ENCODE data around the gene KRTAP27-1. TPM values are rescaled to one million over a fixed set of nuclear protein-coding genes. Genes with fewer than 3 reads are reported as not detected.

KRTAP27-1 gene
- total and polyA plus RNA-seq, 12 donors: not detected

- ATAC-seq (no peak), DNase-seq (no peak)
- intact Hi-C loops (cut with DNase I): loop anchor here in 1 of 10 donors (5.0 kb wide), 1 partner anchor 751 kb away; no protein-coding TSS in a partner anchor
- no peaks in the 10 kb centered on the region for H3K36me3 ChIP-seq
- 52 to 58% methylated on average over 2 of the region's 2 CpGs for WGBS, 2 donors
- no peak overlapping the region for H3K4me3 ChIP-seq
- no peak for TF ChIP-seq CTCF (IDR thresholded peaks at IDR 0.05)
- H3K27me3 ChIP-seq: no peaks in the 10 kb centered on the region
- no peaks in the 10 kb centered on the region for H3K4me1 ChIP-seq
- H3K9me3 ChIP-seq: no peaks in the 10 kb centered on the region
- H3K27ac ChIP-seq: no peak overlapping the region
These were observed 898 bp downstream of the KRTAP27-1 start for GRCh38 chr21:30336596-30336995.

GRCh38 chr21:30333736-30334135, 3.8 kb downstream of the KRTAP27-1 start:
- H3K27me3 ChIP-seq: no peaks in the 10 kb centered on the region
- 80 to 86% methylated on average over 3 of the region's 3 CpGs for WGBS, 2 donors
- H3K4me1 ChIP-seq: no peaks in the 10 kb centered on the region
- intact Hi-C loops (cut with DNase I): no loop called here
- H3K4me3 ChIP-seq: no peak overlapping the region
- no peak for ATAC-seq
- no peak for TF ChIP-seq CTCF (IDR thresholded peaks at IDR 0.05)
- H3K9me3 ChIP-seq: no peaks in the 10 kb centered on the region
- no peak for DNase-seq
- H3K36me3 ChIP-seq: no peaks in the 10 kb centered on the region
- H3K27ac ChIP-seq: no peak overlapping the region

- intact Hi-C loops (cut with DNase I): no loop called here
- H3K36me3 ChIP-seq: no peaks in the 10 kb centered on the region
- H3K27me3 ChIP-seq: no peaks in the 10 kb centered on the region
- 89 to 95% methylated on average over 2 of the region's 2 CpGs for WGBS, 2 donors
- ATAC-seq: no peak
- H3K4me3 ChIP-seq: no peak overlapping the region
- no peak for TF ChIP-seq CTCF (IDR thresholded peaks at IDR 0.05)
- no peaks in the 10 kb centered on the region for H3K9me3 ChIP-seq
- no peak overlapping the region for H3K27ac ChIP-seq
- DNase-seq: no peak
- H3K4me1 ChIP-seq: no peaks in the 10 kb centered on the region
These were observed 4.8 kb downstream of the KRTAP27-1 start for GRCh38 chr21:30332681-30333080.

GRCh38 chr21:30329203-30329875, 8.2 kb downstream of the KRTAP27-1 start:
- DNase-seq (no peak), ATAC-seq (no peak)
- 67 to 82% methylated on average over 4 of the region's 4 CpGs for WGBS, 2 donors
- no peaks in the 10 kb centered on the region for H3K27me3 ChIP-seq
- H3K4me3 ChIP-seq: no peak overlapping the region
- H3K27ac ChIP-seq: no peak overlapping the region
- H3K4me1 ChIP-seq: no peaks in the 10 kb centered on the region
- intact Hi-C loops (cut with DNase I): no loop called here
- H3K36me3 ChIP-seq: no peaks in the 10 kb centered on the region
- H3K9me3 ChIP-seq: peaks cover 0 to 26% (median 12%) of the 10 kb centered on the region in 11 donors
- no peak for TF ChIP-seq CTCF (IDR thresholded peaks at IDR 0.05)

All from heart right ventricle (tissue), 16 donors.